Mesothelial cell of epicardium (in vitro differentiated cells): ENCODE data around the gene RBMS2. TPM values are rescaled to one million over a fixed set of nuclear protein-coding genes. Genes with fewer than 3 reads are reported as not detected.

Source experiments
- DNase-seq, 2 experiments: peaks; one replicate each; pipeline ENCODE4 v3.0.0; 2021; ENCODE audit warnings: low spot score in 2 of 2; ENCODE audit not compliant: unreplicated experiment in 2 of 2
- H3K27ac Mint-ChIP-seq: 2 replicates; pipeline ENCODE4 v1.8.0; 2021; ENCODE audit warnings: mixed read lengths
- H3K27me3 Mint-ChIP-seq: 2 replicates; pipeline ENCODE4 v1.8.0; 2021; ENCODE audit warnings: low read depth, mixed read lengths
- H3K36me3 Mint-ChIP-seq: 2 replicates; pipeline ENCODE4 v1.8.0; 2021; ENCODE audit warnings: mixed read lengths
- H3K4me1 Mint-ChIP-seq: 2 replicates; pipeline ENCODE4 v1.8.0; 2021; ENCODE audit warnings: mixed read lengths
- H3K4me3 Mint-ChIP-seq: 2 replicates; pipeline ENCODE4 v1.8.0; 2021; ENCODE audit warnings: mild to moderate bottlenecking, moderate library complexity, mixed read lengths
- H3K9me3 Mint-ChIP-seq: 2 replicates; pipeline ENCODE4 v1.8.0; 2021; ENCODE audit warnings: mixed read lengths
- CTCF ChIP-seq: fragments of 200-600 bp; sonication (generic); IDR thresholded peaks from one replicate; pipeline ENCODE4 v1.5.0; 2021; ENCODE audit warnings: antibody characterized with exemption; ENCODE audit not compliant: unreplicated experiment
- total RNA-seq: library from RNA; stranded (reverse); gene quantifications from 3 replicates; pipeline ENCODE4 v1.2.1, GENCODE V29; 2021

RBMS2 gene
- total RNA-seq, 1 donor from 2014 or later, result 78.0 TPM

DNA sequence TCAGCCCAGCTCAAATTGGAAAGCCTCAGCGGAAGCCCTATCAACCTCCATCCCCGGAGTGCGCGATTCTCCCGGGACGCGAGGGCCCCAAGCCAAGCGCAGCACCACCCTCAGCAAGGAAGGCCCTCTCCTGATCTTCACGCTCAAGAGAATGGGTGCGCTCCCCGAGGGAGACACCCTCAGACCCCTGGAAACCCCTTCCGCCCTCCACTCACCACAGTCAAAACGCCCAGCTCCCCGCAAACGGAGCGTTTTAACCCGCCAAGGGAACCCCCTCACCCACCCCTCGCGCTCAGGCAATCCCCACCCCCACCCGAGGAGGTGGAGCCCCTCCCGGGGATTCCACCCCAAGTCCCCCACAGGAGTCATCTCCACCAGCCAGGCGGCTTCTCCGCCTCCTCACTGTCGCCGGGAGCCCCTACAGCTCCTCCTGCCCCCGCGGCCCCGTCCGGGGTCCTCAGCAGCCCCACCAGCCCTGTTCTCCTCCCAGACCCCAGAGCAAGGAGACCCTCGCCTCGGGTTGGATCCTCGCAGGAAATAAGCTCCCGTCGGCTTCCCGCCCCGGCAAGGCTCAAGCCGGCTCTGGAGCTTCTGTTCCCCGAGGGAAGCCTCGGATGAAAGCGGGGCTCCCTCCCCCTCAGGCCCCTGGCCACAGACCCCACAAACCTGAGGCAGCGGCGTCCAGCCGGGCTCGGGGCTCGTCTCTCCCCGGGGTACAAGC lies 108.0 kb downstream of the RBMS2 start:
- peaks cover 4% of the 10 kb centered on the region for H3K36me3 Mint-ChIP-seq
- DNase-seq, result peak in 1 of 2 experiments; percentile 56
- H3K4me1 Mint-ChIP-seq, result peaks cover 51% of the 10 kb centered on the region
- peak overlapping the region; percentile 97 for H3K4me3 Mint-ChIP-seq
- no peaks in the 10 kb centered on the region for H3K27me3 Mint-ChIP-seq
- no peaks in the 10 kb centered on the region for H3K9me3 Mint-ChIP-seq
- TF ChIP-seq CTCF, result no peak
- H3K27ac Mint-ChIP-seq, result peak overlapping the region; percentile 81

DNA sequence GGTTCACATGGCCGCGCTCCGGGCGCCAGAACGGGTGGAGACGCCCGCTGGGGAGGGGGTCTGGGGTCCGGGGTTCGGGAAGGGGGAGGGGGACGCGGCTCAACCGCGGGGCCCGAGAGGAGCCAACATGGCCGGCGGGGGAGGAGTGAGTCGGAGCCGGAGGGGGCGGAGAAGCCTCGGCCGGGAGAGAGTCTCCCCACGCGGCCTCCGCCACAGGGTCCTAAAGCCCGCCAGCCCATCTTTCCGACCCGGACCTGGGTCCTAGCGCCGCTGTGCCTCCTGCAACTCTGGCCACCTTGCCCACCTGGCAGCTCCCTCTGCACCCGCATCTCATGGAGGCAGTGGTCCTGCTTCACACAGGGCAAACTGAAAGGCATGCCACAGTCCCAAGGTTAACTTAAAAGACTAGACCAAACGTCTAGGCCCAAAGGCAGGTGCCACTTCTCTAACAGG lies 108.6 kb downstream of the RBMS2 start, which contains the start of gene BAZ2A:
Gene BAZ2A, minus strand, starts transcription at position 147 of the 453 bp plus-strand sequence. CDS start 12,796 bp downstream, outside the sequence.
- Mint-ChIP-seq H3K4me1 (peaks cover 54% of the 10 kb centered on the region), H3K9me3 (no peaks in the 10 kb centered on the region), H3K27me3 (no peaks in the 10 kb centered on the region), H3K27ac (peak within 1 kb of the TSS; percentile 81), H3K36me3 (peaks cover 4% of the 10 kb centered on the region), H3K4me3 (peak within 1 kb of the TSS; percentile 97)
- DNase-seq, result peak; percentile 61 to 78
- no peak for TF ChIP-seq CTCF

DNA sequence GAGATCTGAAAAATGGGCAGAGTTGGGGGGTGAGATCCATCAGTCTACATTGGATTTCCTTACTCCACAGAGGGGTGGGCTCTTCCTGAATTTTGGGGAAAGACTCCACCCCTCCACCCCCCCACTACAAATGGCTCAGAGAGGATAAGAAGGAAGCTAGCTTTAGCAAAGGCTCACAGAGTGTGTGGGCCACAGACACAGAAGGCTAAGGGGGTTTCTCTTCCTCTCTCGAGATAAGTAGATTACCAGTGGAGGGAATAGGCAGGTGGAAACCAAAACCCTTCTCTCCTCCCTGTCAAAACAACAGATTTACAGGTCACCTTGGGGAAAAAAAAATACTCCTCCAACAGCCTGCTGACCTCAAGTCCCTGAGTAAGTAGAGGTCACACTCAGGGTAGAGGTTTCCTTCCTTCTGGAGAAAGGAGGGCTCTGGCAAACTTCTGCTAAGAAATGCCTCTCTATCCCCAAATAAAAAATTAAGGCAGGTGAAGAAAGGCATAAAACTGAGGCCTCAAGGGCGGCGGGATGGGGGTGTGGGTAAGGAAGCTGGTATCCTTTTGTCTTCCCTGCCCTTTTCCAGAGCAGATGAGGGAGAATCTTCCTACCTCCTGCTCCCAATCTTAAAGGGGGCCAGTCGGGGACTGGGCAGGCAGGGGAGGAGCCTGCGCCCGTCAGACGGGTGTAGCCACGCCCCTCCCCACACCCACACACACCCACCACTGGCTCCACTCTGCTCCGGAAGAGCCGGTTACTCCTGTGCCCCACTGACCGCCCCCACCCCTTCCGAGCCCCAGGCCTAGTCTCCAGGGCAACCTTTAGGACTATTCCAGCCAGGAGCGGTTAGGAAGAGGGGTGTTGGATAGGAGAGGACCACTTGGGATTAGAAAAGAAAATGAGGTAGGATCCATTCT lies 110.4 kb downstream of the RBMS2 start:
- no peaks in the 10 kb centered on the region for H3K9me3 Mint-ChIP-seq
- peak overlapping the region; percentile 78 for H3K27ac Mint-ChIP-seq
- TF ChIP-seq CTCF, result no peak
- H3K4me3 Mint-ChIP-seq, result peak overlapping the region; percentile 88
- DNase-seq, result peak; percentile 46 to 60
- no peaks in the 10 kb centered on the region for H3K27me3 Mint-ChIP-seq
- no peaks in the 10 kb centered on the region for H3K36me3 Mint-ChIP-seq
- H3K4me1 Mint-ChIP-seq, result peaks cover 70% of the 10 kb centered on the region

- H3K27ac Mint-ChIP-seq, result peak overlapping the region; percentile 78
- DNase-seq, result no peak
These were observed 111.3 kb downstream of the RBMS2 start for GRCh38 chr12:56632701-56633467.

More at GRCh38 chr12:56632701-56633467, 111.3 kb downstream of the RBMS2 start:
- Mint-ChIP-seq H3K9me3 (no peaks in the 10 kb centered on the region), H3K36me3 (peaks cover 3% of the 10 kb centered on the region), H3K27me3 (no peaks in the 10 kb centered on the region), H3K4me3 (peak overlapping the region; percentile 88), H3K4me1 (peaks cover 76% of the 10 kb centered on the region)
- TF ChIP-seq CTCF, result no peak
